ENCODE results near the gene GPHN. TPM values are rescaled to one million over a fixed set of nuclear protein-coding genes. Genes with fewer than 3 reads are reported as not detected.

Gene GPHN
- total and polyA plus RNA-seq, 2 donors from 2014 or later = 35.4 to 62.0 TPM

GRCh38 chr14:66508846-66509621, 1.1 kb downstream of the GPHN start:
- Histone ChIP-seq H3K27me3 (ENCODE audit: control insufficient read depth, insufficient read depth, low read length) (no peaks in the 10 kb centered on the region), H3K36me3 (ENCODE audit: control insufficient read depth in 2 of 3, insufficient read depth in 3 of 3, low read length in 3 of 3) (no peaks in the 10 kb centered on the region), H3K27ac (ENCODE audit: low read depth in 2 of 2, low read length in 2 of 2) (peak overlapping the region; percentile 93 to 97), H3K9ac (ENCODE audit: low read length in 3 of 3) (peak overlapping the region; percentile 84 to 100 (median 95)), H3K4me1 (ENCODE audit: control insufficient read depth in 2 of 3, insufficient read depth in 2 of 3, low read depth in 1 of 3, low read length in 3 of 3) (peaks cover 0 to 9% (median 2%) of the 10 kb centered on the region in 3 donors), H3K9me3 (ENCODE audit: control insufficient read depth in 2 of 3, insufficient read depth in 1 of 3, low read length in 3 of 3) (no peaks in the 10 kb centered on the region), H3K4me3 (ENCODE audit: low read length in 3 of 3) (peak overlapping the region; percentile 93 to 96 (median 94))
- intact Hi-C loops (cut with DNase I) = no loop called here
- DNase-seq (peak; percentile 38 to 82 (median 52)), FAIRE-seq (no peak)
- TF ChIP-seq, protein P1, sequence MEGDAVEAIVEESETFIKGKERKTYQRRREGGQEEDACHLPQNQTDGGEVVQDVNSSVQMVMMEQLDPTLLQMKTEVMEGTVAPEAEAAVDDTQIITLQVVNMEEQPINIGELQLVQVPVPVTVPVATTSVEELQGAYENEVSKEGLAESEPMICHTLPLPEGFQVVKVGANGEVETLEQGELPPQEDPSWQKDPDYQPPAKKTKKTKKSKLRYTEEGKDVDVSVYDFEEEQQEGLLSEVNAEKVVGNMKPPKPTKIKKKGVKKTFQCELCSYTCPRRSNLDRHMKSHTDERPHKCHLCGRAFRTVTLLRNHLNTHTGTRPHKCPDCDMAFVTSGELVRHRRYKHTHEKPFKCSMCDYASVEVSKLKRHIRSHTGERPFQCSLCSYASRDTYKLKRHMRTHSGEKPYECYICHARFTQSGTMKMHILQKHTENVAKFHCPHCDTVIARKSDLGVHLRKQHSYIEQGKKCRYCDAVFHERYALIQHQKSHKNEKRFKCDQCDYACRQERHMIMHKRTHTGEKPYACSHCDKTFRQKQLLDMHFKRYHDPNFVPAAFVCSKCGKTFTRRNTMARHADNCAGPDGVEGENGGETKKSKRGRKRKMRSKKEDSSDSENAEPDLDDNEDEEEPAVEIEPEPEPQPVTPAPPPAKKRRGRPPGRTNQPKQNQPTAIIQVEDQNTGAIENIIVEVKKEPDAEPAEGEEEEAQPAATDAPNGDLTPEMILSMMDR (IDR thresholded peaks at IDR 0.05; ENCODE audit: borderline replicate concordance, extremely low read depth, insufficient read depth) = no peak

- no peaks in the 10 kb centered on the region for H3K9me3 ChIP-seq (ENCODE audit: control insufficient read depth in 2 of 3, insufficient read depth in 1 of 3, low read length in 3 of 3)
- H3K4me1 ChIP-seq (ENCODE audit: control insufficient read depth in 2 of 3, insufficient read depth in 2 of 3, low read depth in 1 of 3, low read length in 3 of 3) = peaks cover 0 to 9% (median 2%) of the 10 kb centered on the region in 3 donors
- intact Hi-C loops (cut with DNase I) = no loop called here
- H3K4me3 ChIP-seq (ENCODE audit: low read length in 3 of 3) = peak overlapping the region; percentile 93 to 96 (median 94)
- H3K27ac ChIP-seq (ENCODE audit: low read depth in 2 of 2, low read length in 2 of 2) = no peak overlapping the region
- peak overlapping the region in 1 of 3 donors; percentile 95 for H3K9ac ChIP-seq (ENCODE audit: low read length in 3 of 3)
- DNase-seq = peak in 2 of 5 donors; percentile 26 to 50
- FAIRE-seq = peak; percentile 59
- TF ChIP-seq, protein P1 (IDR thresholded peaks at IDR 0.05; ENCODE audit: borderline replicate concordance, extremely low read depth, insufficient read depth) = no peak
- no peaks in the 10 kb centered on the region for H3K36me3 ChIP-seq (ENCODE audit: control insufficient read depth in 2 of 3, insufficient read depth in 3 of 3, low read length in 3 of 3)
- no peaks in the 10 kb centered on the region for H3K27me3 ChIP-seq (ENCODE audit: control insufficient read depth, insufficient read depth, low read length)
Observed at GRCh38 chr14:66509874-66510273, 1.9 kb downstream of the GPHN start.

- intact Hi-C loops (cut with DNase I) = no loop called here
- DNase-seq (no peak), FAIRE-seq (peak; percentile 87)
- Histone ChIP-seq H3K36me3 (ENCODE audit: control insufficient read depth in 2 of 3, insufficient read depth in 3 of 3, low read length in 3 of 3) (no peaks in the 10 kb centered on the region), H3K4me3 (ENCODE audit: low read length in 3 of 3) (no peak overlapping the region), H3K9ac (ENCODE audit: low read length in 3 of 3) (no peak overlapping the region), H3K9me3 (ENCODE audit: control insufficient read depth in 2 of 3, insufficient read depth in 1 of 3, low read length in 3 of 3) (no peaks in the 10 kb centered on the region), H3K4me1 (ENCODE audit: control insufficient read depth in 2 of 3, insufficient read depth in 2 of 3, low read depth in 1 of 3, low read length in 3 of 3) (peaks cover 0 to 9% (median 2%) of the 10 kb centered on the region in 3 donors), H3K27me3 (ENCODE audit: control insufficient read depth, insufficient read depth, low read length) (no peaks in the 10 kb centered on the region), H3K27ac (ENCODE audit: low read depth in 2 of 2, low read length in 2 of 2) (no peak overlapping the region)
- TF ChIP-seq, protein P1 (IDR thresholded peaks at IDR 0.05; ENCODE audit: borderline replicate concordance, extremely low read depth, insufficient read depth) = no peak
Observed at GRCh38 chr14:66511849-66512248, 3.9 kb downstream of the GPHN start.

Measured in kidney (tissue), 14 donors.